BE2C (cell line): ENCODE data around the gene ANKIB1.

ENCODE experiments used
- DNase-seq: peaks from one replicate; pipeline ENCODE4 v3.0.0-alpha.2; 2020
- H3K27me3 ChIP-seq: fragments of 250-450 bp; sonication (Bioruptor Pico); 2 replicates; pipeline ENCODE4 v1.5.1; 2020; ENCODE audit warnings: mild to moderate bottlenecking
- H3K36me3 ChIP-seq: fragments of 250-450 bp; sonication (Bioruptor Pico); 2 replicates; pipeline ENCODE4 v1.5.1; 2020; ENCODE audit warnings: mild to moderate bottlenecking
- H3K4me1 ChIP-seq: fragments of 250-450 bp; sonication (Bioruptor Pico); 2 replicates; pipeline ENCODE4 v1.5.1; 2020
- H3K4me3 ChIP-seq: 2 replicates; pipeline ENCODE4 v1.5.1; 2011; ENCODE audit warnings: low read depth, low read length
- H3K9me3 ChIP-seq: fragments of 250-450 bp; sonication (Bioruptor Pico); 2 replicates; pipeline ENCODE4 v1.5.1; 2020
- CTCF ChIP-seq: IDR thresholded peaks from 2 replicates; pipeline ENCODE4 v1.5.1; 2012; ENCODE audit warnings: mild to moderate bottlenecking, low read depth, low read length

The ANKIB1 gene

GRCh38 chr7:92446869-92447344 lies 201.1 kb downstream of the ANKIB1 start:
- H3K27me3 ChIP-seq, result no peaks in the 10 kb centered on the region
- H3K9me3 ChIP-seq, result no peaks in the 10 kb centered on the region
- H3K36me3 ChIP-seq, result peaks cover 13% of the 10 kb centered on the region
- H3K4me1 ChIP-seq, result no peaks in the 10 kb centered on the region
- TF ChIP-seq CTCF, result no peak; the same call in 1 of the 2 replicates
- peak overlapping the region; percentile 89 for H3K4me3 ChIP-seq
- DNase-seq, result no peak

GRCh38 chr7:92447345-92448204 lies 201.8 kb downstream of the ANKIB1 start, which contains the start of gene GATAD1:
TSS of gene GATAD1 (plus strand) at chr7:92447482. CDS start at chr7:92447730, 248 bp downstream.
- Histone ChIP-seq H3K27me3 (no peaks in the 10 kb centered on the region), H3K36me3 (peaks cover 19% of the 10 kb centered on the region), H3K4me1 (no peaks in the 10 kb centered on the region), H3K4me3 (peak within 1 kb of the TSS; percentile 89), H3K9me3 (no peaks in the 10 kb centered on the region)
- peak; percentile 94 for DNase-seq
- TF ChIP-seq CTCF, result peak; percentile 89; the same call in 1 of the 2 replicates

GRCh38 chr7:92448205-92448747 lies 202.5 kb downstream of the ANKIB1 start:
- TF ChIP-seq CTCF, result peak; percentile 61
- no peaks in the 10 kb centered on the region for H3K27me3 ChIP-seq
- peaks cover 21% of the 10 kb centered on the region for H3K36me3 ChIP-seq
- peak overlapping the region; percentile 89 for H3K4me3 ChIP-seq
- no peaks in the 10 kb centered on the region for H3K4me1 ChIP-seq
- no peaks in the 10 kb centered on the region for H3K9me3 ChIP-seq
- DNase-seq, result peak; percentile 31
